Mucosa of descending colon (tissue), 3 donors: ENCODE data around the gene TAPBPL. TPM values are rescaled to one million over a fixed set of nuclear protein-coding genes. Genes with fewer than 3 reads are reported as not detected.
"Not testable (repeated sequence)": the region's sequence is repeated elsewhere in the genome, so short reads cannot be mapped to it uniquely, and the experiment has no call there.

ENCODE experiments used
- ATAC-seq: fragments of 200-7000 bp; cut with Tn5 transposase; one replicate; pipeline ENCODE4 v1.9.1; 2020; ENCODE audit warnings: mild to moderate bottlenecking, moderate library complexity
- DNase-seq, 3 donors: peaks; one replicate each; pipeline ENCODE4 v3.0.0-alpha.2; 2020
- H3K36me3 ChIP-seq: fragments of 200-600 bp; one replicate; pipeline ENCODE4 v1.8.0; 2021; ENCODE audit warnings: low read depth, mild to moderate bottlenecking
- H3K4me1 ChIP-seq: fragments of 200-600 bp; one replicate; pipeline ENCODE4 v1.8.0; 2021; ENCODE audit warnings: low read depth, mild to moderate bottlenecking
- H3K4me3 ChIP-seq: fragments of 200-600 bp; one replicate; pipeline ENCODE4 v1.8.0; 2021; ENCODE audit warnings: mild to moderate bottlenecking
- H3K9me3 ChIP-seq: fragments of 200-600 bp; one replicate; pipeline ENCODE4 v1.8.0; 2021; ENCODE audit warnings: mild to moderate bottlenecking
- CTCF ChIP-seq: fragments of 200-600 bp; IDR thresholded peaks from one replicate; pipeline ENCODE4 v1.8.0; 2022; ENCODE audit warnings: antibody characterized with exemption, mild to moderate bottlenecking
- intact Hi-C, 2 donors: fragments of 100-400 bp; cut with DNase I in 1 of 2; cut with micrococcal nuclease in 1 of 2; formaldehyde crosslinking; loops; one replicate each; pipeline versions ENCODE4 v1.11.0 to v1.11.1; 2022; cut with DNase I, micrococcal nuclease
- total RNA-seq, 3 donors: library from RNA; stranded (reverse); fragmentation: NEBNext Ultra II Directional in 2 of 3; extraction: Animal tissue kit (Norgen Biotek cat#: 25700) in 2 of 3; gene quantifications; one replicate each; pipeline versions ENCODE4 v1.2.1 to v1.2.4, GENCODE V29; 2021 to 2023
- donor health status: DM: no; HTN: no; CAD: no; lungs with moderate emphysema.
- donor health status: DM: no; HTN: no; CAD: no.
- donor health status: DM: no; HTN: yes; CAD: no.

The TAPBPL gene
- total RNA-seq, 3 donors from 2014 or later, result 40.9 to 107 (median 72.0) TPM

GRCh38 chr12:6478416-6478815 is 26.6 kb downstream of the TAPBPL start:
- no peaks in the 10 kb centered on the region for H3K9me3 ChIP-seq
- DNase-seq (no peak), ATAC-seq (no peak)
- no peaks in the 10 kb centered on the region for H3K36me3 ChIP-seq
- no peaks in the 10 kb centered on the region for H3K4me1 ChIP-seq
- TF ChIP-seq CTCF, result no peak
- no peak overlapping the region for H3K4me3 ChIP-seq
- intact Hi-C loops, result no loop called here

GRCh38 chr12:6488240-6488639 is 36.4 kb downstream of the TAPBPL start:
- intact Hi-C loops, result no loop called here
- Histone ChIP-seq H3K4me1 (peaks cover 4% of the 10 kb centered on the region), H3K9me3 (no peaks in the 10 kb centered on the region), H3K4me3 (no peak overlapping the region), H3K36me3 (no peaks in the 10 kb centered on the region)
- ATAC-seq, result no peak
- TF ChIP-seq CTCF, result no peak
- DNase-seq, result no peak

GRCh38 chr12:6489449-6489848 is 37.6 kb downstream of the TAPBPL start:
- no peak overlapping the region for H3K4me3 ChIP-seq
- ATAC-seq (no peak), DNase-seq (no peak)
- intact Hi-C loops, result no loop called here
- H3K4me1 ChIP-seq, result peaks cover 6% of the 10 kb centered on the region
- H3K9me3 ChIP-seq, result no peaks in the 10 kb centered on the region
- H3K36me3 ChIP-seq, result no peaks in the 10 kb centered on the region
- TF ChIP-seq CTCF, result no peak

- not testable (repeated sequence) for H3K36me3 ChIP-seq, DNase-seq, H3K9me3 ChIP-seq, H3K4me3 ChIP-seq, ATAC-seq
- H3K4me1 ChIP-seq, result peaks cover 18% of the 10 kb centered on the region
- intact Hi-C loops, result loop anchor here in 1 of 2 donors (5.0 kb wide), 1 partner anchor 47 kb away; no protein-coding TSS in a partner anchor
Observed at GRCh38 chr12:6490673-6491072, 38.8 kb downstream of the TAPBPL start.

GRCh38 chr12:6492838-6493496 is 41.1 kb downstream of the TAPBPL start, which contains the start of gene MRPL51:
TSS of gene MRPL51 (minus strand) at chr12:6493262. CDS start at chr12:6493136, 126 bp downstream.
- DNase-seq (peak; percentile 97 to 99 (median 97)), ATAC-seq (peak; percentile 94)
- intact Hi-C loops, result loop anchor here in 1 of 2 donors (5.0 kb wide), 1 partner anchor 44 kb away; no protein-coding TSS in a partner anchor
- peaks cover 19% of the 10 kb centered on the region for H3K4me1 ChIP-seq
- H3K36me3 ChIP-seq, result no peaks in the 10 kb centered on the region
- no peak for TF ChIP-seq CTCF
- no peaks in the 10 kb centered on the region for H3K9me3 ChIP-seq
- peak within 1 kb of the TSS; percentile 48 for H3K4me3 ChIP-seq

- peak; percentile 33 for TF ChIP-seq CTCF
- H3K4me1 ChIP-seq, result peaks cover 19% of the 10 kb centered on the region
- ATAC-seq, result peak; percentile 94
- H3K9me3 ChIP-seq, result no peaks in the 10 kb centered on the region
- intact Hi-C loops, result loop anchor here in 1 of 2 donors (5.0 kb wide), 1 partner anchor 44 kb away; no protein-coding TSS in a partner anchor
- DNase-seq, result peak; percentile 95 to 97 (median 96)
- H3K36me3 ChIP-seq, result no peaks in the 10 kb centered on the region
- peak within 1 kb of the TSS; percentile 48 for H3K4me3 ChIP-seq
Observed at GRCh38 chr12:6493497-6494257, 41.8 kb downstream of the TAPBPL start, which contains the start of gene NCAPD2. TSS of gene NCAPD2 (plus strand) at chr12:6494102. CDS start at chr12:6495099, 997 bp downstream.
